ENCODE results near the gene LEMD1. TPM values are rescaled to one million over a fixed set of nuclear protein-coding genes. Genes with fewer than 3 reads are reported as not detected.

Gene LEMD1
- total and polyA plus RNA-seq, 4 donors = not detected

- intact Hi-C loops (cut with DNase I) = no loop called here
- Histone ChIP-seq H3K27me3 (ENCODE audit: control insufficient read depth in 1 of 2, insufficient read depth in 2 of 2, low read length in 1 of 2) (no peaks in the 10 kb centered on the region), H3K4me3 (ENCODE audit: low read length in 2 of 2) (no peak overlapping the region), H3K27ac (ENCODE audit: low read depth in 1 of 2, low read length in 2 of 2) (no peak overlapping the region), H3K4me1 (ENCODE audit: control insufficient read depth in 1 of 2, insufficient read depth in 2 of 2, low read length in 2 of 2) (no peaks in the 10 kb centered on the region), H3K36me3 (ENCODE audit: control insufficient read depth in 1 of 2, insufficient read depth in 2 of 2, low read length in 1 of 2) (no peaks in the 10 kb centered on the region), H3K9me3 (ENCODE audit: control insufficient read depth, low read length) (peaks cover 1% of the 10 kb centered on the region)
- WGBS, 2 donors = 70 to 75% methylated on average over 11 of the region's 11 CpGs
- no peak for ATAC-seq (ENCODE audit: low FRiP score)
- no peak for DNase-seq
Observed at GRCh38 chr1:205359771-205360565, 61.9 kb downstream of the LEMD1 start.

GRCh38 chr1:205358579-205358978, 63.3 kb downstream of the LEMD1 start:
- no peaks in the 10 kb centered on the region for H3K27me3 ChIP-seq (ENCODE audit: control insufficient read depth in 1 of 2, insufficient read depth in 2 of 2, low read length in 1 of 2)
- no peak overlapping the region for H3K27ac ChIP-seq (ENCODE audit: low read depth in 1 of 2, low read length in 2 of 2)
- no peak for ATAC-seq (ENCODE audit: low FRiP score)
- H3K9me3 ChIP-seq (ENCODE audit: control insufficient read depth, low read length) = peaks cover 1% of the 10 kb centered on the region
- DNase-seq = peak in 1 of 2 donors; percentile 9
- intact Hi-C loops (cut with DNase I) = no loop called here
- H3K4me1 ChIP-seq (ENCODE audit: control insufficient read depth in 1 of 2, insufficient read depth in 2 of 2, low read length in 2 of 2) = no peaks in the 10 kb centered on the region
- no peak overlapping the region for H3K4me3 ChIP-seq (ENCODE audit: low read length in 2 of 2)
- H3K36me3 ChIP-seq (ENCODE audit: control insufficient read depth in 1 of 2, insufficient read depth in 2 of 2, low read length in 1 of 2) = no peaks in the 10 kb centered on the region

- no peaks in the 10 kb centered on the region for H3K4me1 ChIP-seq (ENCODE audit: control insufficient read depth in 1 of 2, insufficient read depth in 2 of 2, low read length in 2 of 2)
- H3K4me3 ChIP-seq (ENCODE audit: low read length in 2 of 2) = no peak overlapping the region
- DNase-seq (no peak), ATAC-seq (ENCODE audit: low FRiP score) (no peak)
- no peaks in the 10 kb centered on the region for H3K36me3 ChIP-seq (ENCODE audit: control insufficient read depth in 1 of 2, insufficient read depth in 2 of 2, low read length in 1 of 2)
- no peaks in the 10 kb centered on the region for H3K27me3 ChIP-seq (ENCODE audit: control insufficient read depth in 1 of 2, insufficient read depth in 2 of 2, low read length in 1 of 2)
- WGBS, 2 donors = 92 to 95% methylated on average over 3 of the region's 3 CpGs
- no peak overlapping the region for H3K27ac ChIP-seq (ENCODE audit: low read depth in 1 of 2, low read length in 2 of 2)
- intact Hi-C loops (cut with DNase I) = no loop called here
- peaks cover 1% of the 10 kb centered on the region for H3K9me3 ChIP-seq (ENCODE audit: control insufficient read depth, low read length)
Observed at GRCh38 chr1:205357567-205357966, 64.3 kb downstream of the LEMD1 start.

DNA sequence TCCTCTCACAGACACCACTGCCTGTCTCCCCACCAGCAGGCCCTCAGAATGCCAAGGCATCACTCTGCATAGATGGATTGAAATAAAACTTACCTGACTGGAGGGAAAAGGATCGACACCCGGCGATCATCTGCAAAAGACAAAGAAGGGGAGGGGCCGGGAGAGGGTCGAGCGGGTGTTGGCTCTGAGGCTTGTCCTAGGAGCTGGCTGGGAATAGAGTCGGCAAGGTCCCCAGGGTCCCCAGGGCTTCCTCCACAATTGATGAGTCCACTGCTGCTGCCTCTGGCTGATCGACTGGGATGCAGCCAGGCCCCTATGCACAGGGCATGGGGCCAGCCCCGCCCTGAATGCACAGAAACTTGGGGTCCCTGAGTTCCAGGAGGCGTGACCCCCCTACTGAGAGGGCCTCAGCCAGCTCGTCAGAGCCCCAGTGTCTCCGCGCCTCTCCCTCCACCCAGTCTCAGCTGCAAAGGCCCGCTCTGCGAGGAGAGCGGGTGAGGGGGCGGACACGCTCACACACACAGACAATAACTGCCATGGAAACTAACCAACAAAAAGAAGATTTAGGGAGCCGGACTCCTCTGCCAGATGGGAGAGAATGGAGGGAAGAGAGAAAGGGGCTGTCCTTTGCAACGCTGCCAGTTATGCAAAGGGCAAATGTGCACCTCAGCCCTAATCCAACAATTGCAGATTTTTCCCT, 65.3 kb downstream of the LEMD1 start, which contains the start of gene KLHDC8A:
TSS of gene KLHDC8A (minus strand) at position 483 of the 700 bp plus-strand sequence. CDS start 13,318 bp downstream, outside the sequence.
- ATAC-seq (ENCODE audit: low FRiP score) = peak; percentile 6
- Histone ChIP-seq H3K4me3 (ENCODE audit: low read length in 2 of 2) (no peak within 1 kb of the TSS), H3K9me3 (ENCODE audit: control insufficient read depth, low read length) (peaks cover 1% of the 10 kb centered on the region), H3K27me3 (ENCODE audit: control insufficient read depth in 1 of 2, insufficient read depth in 2 of 2, low read length in 1 of 2) (no peaks in the 10 kb centered on the region), H3K4me1 (ENCODE audit: control insufficient read depth in 1 of 2, insufficient read depth in 2 of 2, low read length in 2 of 2) (no peaks in the 10 kb centered on the region), H3K36me3 (ENCODE audit: control insufficient read depth in 1 of 2, insufficient read depth in 2 of 2, low read length in 1 of 2) (no peaks in the 10 kb centered on the region), H3K27ac (ENCODE audit: low read depth in 1 of 2, low read length in 2 of 2) (no peak within 1 kb of the TSS)
- DNase-seq = no peak
- intact Hi-C loops (cut with DNase I) = no loop called here
- 83 to 87% methylated on average over 20 of the region's 20 CpGs for WGBS, 2 donors

- DNase-seq (peak in 1 of 2 donors; percentile 37), ATAC-seq (ENCODE audit: low FRiP score) (no peak)
- Histone ChIP-seq H3K27me3 (ENCODE audit: control insufficient read depth in 1 of 2, insufficient read depth in 2 of 2, low read length in 1 of 2) (no peaks in the 10 kb centered on the region), H3K27ac (ENCODE audit: low read depth in 1 of 2, low read length in 2 of 2) (no peak overlapping the region), H3K9me3 (ENCODE audit: control insufficient read depth, low read length) (peaks cover 1% of the 10 kb centered on the region), H3K36me3 (ENCODE audit: control insufficient read depth in 1 of 2, insufficient read depth in 2 of 2, low read length in 1 of 2) (no peaks in the 10 kb centered on the region), H3K4me1 (ENCODE audit: control insufficient read depth in 1 of 2, insufficient read depth in 2 of 2, low read length in 2 of 2) (no peaks in the 10 kb centered on the region), H3K4me3 (ENCODE audit: low read length in 2 of 2) (no peak overlapping the region)
- 64 to 71% methylated on average over 3 of the region's 3 CpGs for WGBS, 2 donors
- intact Hi-C loops (cut with DNase I) = no loop called here
Observed at GRCh38 chr1:205355075-205355453, 66.8 kb downstream of the LEMD1 start.

DNA sequence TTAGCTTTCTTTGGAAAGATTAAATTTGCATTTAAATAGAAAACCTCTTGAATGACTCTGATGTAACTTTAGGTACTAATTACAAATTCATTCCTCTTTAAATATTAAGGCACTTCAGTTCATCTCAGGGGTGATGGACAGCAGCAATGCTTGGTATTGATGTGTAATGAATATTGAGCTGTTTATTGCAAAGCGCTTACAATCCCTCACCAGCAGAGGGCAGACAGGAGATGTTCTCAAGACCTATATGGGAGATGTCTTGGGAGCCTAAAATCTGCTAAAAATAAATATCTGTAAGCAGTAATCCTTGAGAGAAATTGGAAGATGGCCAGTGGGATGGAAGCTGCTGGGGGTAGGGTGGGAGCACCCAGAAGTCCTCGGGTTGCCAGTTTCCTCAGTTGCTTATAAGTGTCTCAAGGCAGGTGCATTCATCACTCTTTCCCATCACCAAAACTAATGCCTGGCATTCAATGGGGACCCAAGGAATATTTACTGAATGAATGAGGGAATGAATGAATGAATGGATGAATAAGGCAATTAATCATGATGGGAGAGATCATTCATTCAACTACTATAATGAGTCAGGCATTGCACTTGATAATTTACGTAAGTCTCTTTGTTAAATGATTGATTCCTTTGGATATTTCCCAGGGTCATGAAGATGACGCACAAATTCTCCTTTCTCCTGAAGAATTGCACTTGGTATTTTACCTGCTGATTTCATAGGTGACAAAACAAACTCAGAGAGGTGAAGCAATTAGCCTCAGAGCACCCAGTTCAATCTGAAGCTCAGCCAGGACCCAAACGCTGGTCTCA, 67.4 kb downstream of the LEMD1 start:
- WGBS, 2 donors = 40% methylated on average over 5 of the region's 5 CpGs
- no peaks in the 10 kb centered on the region for H3K36me3 ChIP-seq (ENCODE audit: control insufficient read depth in 1 of 2, insufficient read depth in 2 of 2, low read length in 1 of 2)
- H3K4me3 ChIP-seq (ENCODE audit: low read length in 2 of 2) = no peak overlapping the region
- no peaks in the 10 kb centered on the region for H3K27me3 ChIP-seq (ENCODE audit: control insufficient read depth in 1 of 2, insufficient read depth in 2 of 2, low read length in 1 of 2)
- peaks cover 1% of the 10 kb centered on the region for H3K9me3 ChIP-seq (ENCODE audit: control insufficient read depth, low read length)
- ATAC-seq (ENCODE audit: low FRiP score) (peak; percentile 66), DNase-seq (peak; percentile 67 to 72)
- H3K4me1 ChIP-seq (ENCODE audit: control insufficient read depth in 1 of 2, insufficient read depth in 2 of 2, low read length in 2 of 2) = no peaks in the 10 kb centered on the region
- no peak overlapping the region for H3K27ac ChIP-seq (ENCODE audit: low read depth in 1 of 2, low read length in 2 of 2)
- intact Hi-C loops (cut with DNase I) = loop anchor here (1.0 to 5.0 kb wide), 4 partner anchors 76 to 131 kb away; no protein-coding TSS in a partner anchor

DNA sequence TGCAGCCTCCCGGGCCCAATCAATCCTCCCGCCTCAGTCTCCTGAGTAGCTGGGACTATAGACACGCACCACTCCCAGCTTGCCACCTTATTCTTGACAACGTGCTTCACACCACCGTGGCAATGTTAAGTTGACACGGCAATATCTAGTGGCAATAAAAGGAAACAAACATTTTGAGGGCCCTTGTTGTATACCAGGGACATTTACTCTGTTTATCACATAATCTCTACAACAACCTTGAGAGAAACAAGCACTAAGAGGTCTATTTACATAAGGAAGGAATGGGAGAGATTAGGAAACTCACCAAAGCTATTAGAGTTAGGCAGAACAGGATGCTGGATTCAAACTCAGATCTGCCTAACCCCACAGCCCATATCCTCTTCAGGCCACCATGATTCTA, 68.2 kb downstream of the LEMD1 start:
- no peak for ATAC-seq (ENCODE audit: low FRiP score)
- H3K36me3 ChIP-seq (ENCODE audit: control insufficient read depth in 1 of 2, insufficient read depth in 2 of 2, low read length in 1 of 2) = no peaks in the 10 kb centered on the region
- H3K27ac ChIP-seq (ENCODE audit: low read depth in 1 of 2, low read length in 2 of 2) = no peak overlapping the region
- H3K4me3 ChIP-seq (ENCODE audit: low read length in 2 of 2) = no peak overlapping the region
- peaks cover 1% of the 10 kb centered on the region for H3K9me3 ChIP-seq (ENCODE audit: control insufficient read depth, low read length)
- DNase-seq = no peak
- WGBS, 2 donors = 67 to 68% methylated on average over 6 of the region's 6 CpGs
- H3K4me1 ChIP-seq (ENCODE audit: control insufficient read depth in 1 of 2, insufficient read depth in 2 of 2, low read length in 2 of 2) = no peaks in the 10 kb centered on the region
- no peaks in the 10 kb centered on the region for H3K27me3 ChIP-seq (ENCODE audit: control insufficient read depth in 1 of 2, insufficient read depth in 2 of 2, low read length in 1 of 2)
- intact Hi-C loops (cut with DNase I) = loop anchor here (1.0 to 5.0 kb wide), 4 partner anchors 77 to 132 kb away; no protein-coding TSS in a partner anchor

DNA sequence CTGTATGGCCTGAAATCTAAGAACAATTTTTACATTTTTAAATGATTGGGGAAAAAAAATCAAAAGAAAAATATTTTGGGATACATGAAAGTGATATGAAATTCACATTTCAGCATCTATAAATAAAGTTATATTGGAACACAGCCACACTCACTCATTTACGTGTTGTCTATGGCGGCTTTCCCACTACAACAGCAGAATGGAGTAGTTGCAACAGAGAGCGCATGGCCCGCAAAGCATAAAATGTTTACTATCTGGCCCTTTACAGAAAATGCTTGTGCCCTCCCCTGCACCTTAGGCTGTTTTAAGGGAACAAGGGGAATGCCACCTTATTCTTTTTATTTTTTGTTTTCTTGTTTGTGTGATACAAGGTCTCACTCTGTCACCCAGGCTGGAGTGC, 68.7 kb downstream of the LEMD1 start:
- H3K4me1 ChIP-seq (ENCODE audit: control insufficient read depth in 1 of 2, insufficient read depth in 2 of 2, low read length in 2 of 2) = no peaks in the 10 kb centered on the region
- ATAC-seq (ENCODE audit: low FRiP score) (no peak), DNase-seq (peak in 1 of 2 donors; percentile 19)
- 21 to 22% methylated on average over 4 of the region's 4 CpGs for WGBS, 2 donors
- no peaks in the 10 kb centered on the region for H3K27me3 ChIP-seq (ENCODE audit: control insufficient read depth in 1 of 2, insufficient read depth in 2 of 2, low read length in 1 of 2)
- no peak overlapping the region for H3K4me3 ChIP-seq (ENCODE audit: low read length in 2 of 2)
- H3K9me3 ChIP-seq (ENCODE audit: control insufficient read depth, low read length) = peaks cover 1% of the 10 kb centered on the region
- no peaks in the 10 kb centered on the region for H3K36me3 ChIP-seq (ENCODE audit: control insufficient read depth in 1 of 2, insufficient read depth in 2 of 2, low read length in 1 of 2)
- no peak overlapping the region for H3K27ac ChIP-seq (ENCODE audit: low read depth in 1 of 2, low read length in 2 of 2)
- intact Hi-C loops (cut with DNase I) = loop anchor here (5.0 kb wide), 2 partner anchors 79 to 129 kb away; no protein-coding TSS in a partner anchor

All from aorta (tissue), 5 donors.